ENCODE results near the gene MPG. TPM values are rescaled to one million over a fixed set of nuclear protein-coding genes. Genes with fewer than 3 reads are reported as not detected.

The MPG gene
- polyA plus RNA-seq, 1 donor from 2014 or later = 70.9 TPM

GRCh38 chr16:60166-60565 lies 17.9 kb upstream of the MPG start:
- Histone ChIP-seq H3K9ac (ENCODE audit: low read length) (no peak overlapping the region), H4K20me1 (ENCODE audit: insufficient read depth) (no peaks in the 10 kb centered on the region), H3K79me2 (replicated peaks; ENCODE audit: insufficient read depth, low read length) (no peaks in the 10 kb centered on the region), H3K27me3 (ENCODE audit: insufficient read depth, low read depth, low read length) (no peaks in the 10 kb centered on the region), H2AFZ (ENCODE audit: low read depth, low read length) (no peak overlapping the region), H3K9me2 (ENCODE audit: insufficient read depth, low read length) (no peaks in the 10 kb centered on the region), H3K4me2 (ENCODE audit: low read length) (no peak overlapping the region), H3K4me3 (ENCODE audit: low read length) (no peak overlapping the region), H3K9me3 (ENCODE audit: low read length) (no peaks in the 10 kb centered on the region), H3K27ac (ENCODE audit: low read length) (no peak overlapping the region), H3K36me3 (ENCODE audit: insufficient read depth, low read length) (no peaks in the 10 kb centered on the region), H3F3A (ENCODE audit: insufficient read depth, low read length, poor library complexity, severe bottlenecking) (no peaks in the 10 kb centered on the region)
- TF ChIP-seq TAF1 (IDR thresholded peaks at IDR 0.05; ENCODE audit: low read depth) = no peak
- TF ChIP-seq EP300 (conservative IDR thresholded peaks at IDR 0.05; ENCODE audit: poor library complexity, severe bottlenecking) = no peak
- TF ChIP-seq REST (IDR thresholded peaks at IDR 0.05; ENCODE audit: borderline replicate concordance) = no peak
- no peak for TF ChIP-seq POLR2AphosphoS5 (IDR thresholded peaks at IDR 0.05)
- TF ChIP-seq RAD21 (conservative IDR thresholded peaks at IDR 0.05) = no peak
- TF ChIP-seq CTCF (IDR thresholded peaks at IDR 0.05; ENCODE audit: poor library complexity, severe bottlenecking) = no peak
- TF ChIP-seq EZH2 (IDR thresholded peaks at IDR 0.05; ENCODE audit: borderline replicate concordance, insufficient read depth, low read length, poor library complexity, severe bottlenecking) = no peak
- TF ChIP-seq SMC3 (conservative IDR thresholded peaks at IDR 0.05; ENCODE audit: poor library complexity) = no peak
- TF ChIP-seq MXI1 (conservative IDR thresholded peaks at IDR 0.05; ENCODE audit: poor library complexity, severe bottlenecking) = no peak

GRCh38 chr16:60929-61878 lies 16.8 kb upstream of the MPG start:
- Histone ChIP-seq H3K9ac (ENCODE audit: low read length) (no peak overlapping the region), H3K27ac (ENCODE audit: low read length) (no peak overlapping the region), H3K27me3 (ENCODE audit: insufficient read depth, low read depth, low read length) (no peaks in the 10 kb centered on the region), H3F3A (ENCODE audit: insufficient read depth, low read length, poor library complexity, severe bottlenecking) (no peaks in the 10 kb centered on the region), H3K79me2 (replicated peaks; ENCODE audit: insufficient read depth, low read length) (no peaks in the 10 kb centered on the region), H3K9me2 (ENCODE audit: insufficient read depth, low read length) (no peaks in the 10 kb centered on the region), H3K9me3 (ENCODE audit: low read length) (no peaks in the 10 kb centered on the region), H2AFZ (ENCODE audit: low read depth, low read length) (no peak overlapping the region), H4K20me1 (ENCODE audit: insufficient read depth) (no peaks in the 10 kb centered on the region), H3K4me3 (ENCODE audit: low read length) (no peak overlapping the region), H3K36me3 (ENCODE audit: insufficient read depth, low read length) (no peaks in the 10 kb centered on the region), H3K4me2 (ENCODE audit: low read length) (no peak overlapping the region)
- TF ChIP-seq POLR2AphosphoS5 (IDR thresholded peaks at IDR 0.05) (no peak), EP300 (conservative IDR thresholded peaks at IDR 0.05; ENCODE audit: poor library complexity, severe bottlenecking) (no peak), CTCF (IDR thresholded peaks at IDR 0.05; ENCODE audit: poor library complexity, severe bottlenecking) (no peak), MXI1 (conservative IDR thresholded peaks at IDR 0.05; ENCODE audit: poor library complexity, severe bottlenecking) (no peak), SMC3 (conservative IDR thresholded peaks at IDR 0.05; ENCODE audit: poor library complexity) (no peak), TAF1 (IDR thresholded peaks at IDR 0.05; ENCODE audit: low read depth) (no peak), REST (IDR thresholded peaks at IDR 0.05; ENCODE audit: borderline replicate concordance) (no peak), EZH2 (IDR thresholded peaks at IDR 0.05; ENCODE audit: borderline replicate concordance, insufficient read depth, low read length, poor library complexity, severe bottlenecking) (no peak), RAD21 (conservative IDR thresholded peaks at IDR 0.05) (no peak)

Measured in neural cell (in vitro differentiated cells).